Mesodermal cell (in vitro differentiated cells): ENCODE results near the gene RPS15A. TPM values are rescaled to one million over a fixed set of nuclear protein-coding genes. Genes with fewer than 3 reads are reported as not detected.

ENCODE experiments used
- H3K27ac ChIP-seq: 2 replicates; pipeline ENCODE4 v1.7.0; 2013; ENCODE audit warnings: mild to moderate bottlenecking, low read depth, low read length, moderate library complexity; ENCODE audit not compliant: severe bottlenecking
- H3K36me3 ChIP-seq: 2 replicates; pipeline ENCODE4 v1.7.1; 2013; ENCODE audit warnings: mild to moderate bottlenecking, low read length, moderate library complexity; ENCODE audit not compliant: control insufficient read depth, insufficient read depth
- H3K4me1 ChIP-seq: one replicate; pipeline ENCODE4 v1.7.1; 2013; ENCODE audit warnings: mild to moderate bottlenecking, low read length; ENCODE audit not compliant: insufficient read depth, control insufficient read depth, poor library complexity, severe bottlenecking
- H3K4me3 ChIP-seq: 2 replicates; pipeline ENCODE4 v1.7.0; 2013; ENCODE audit warnings: low read length, control low read depth, mild to moderate bottlenecking; ENCODE audit not compliant: insufficient read depth, poor library complexity, severe bottlenecking; ENCODE audit errors: extremely low read depth
- H3K9me3 ChIP-seq: 2 replicates; pipeline ENCODE4 v1.7.1; 2013; ENCODE audit warnings: mild to moderate bottlenecking, low read length, moderate library complexity; ENCODE audit not compliant: control insufficient read depth
- WGBS, 2 experiments: methylation state at CpG; one replicate each; pipeline ENCODE4 v1.1.5; 2013; ENCODE audit warnings: missing lambda C conversion rate in 2 of 2; ENCODE audit not compliant: insufficient coverage in 2 of 2; 5-methylcytosine and 5-hydroxymethylcytosine counted together
- polyA plus RNA-seq, 2 experiments: library from polyadenylated mRNA; stranded (reverse); fragments of 50-300 nt; gene quantifications; one replicate each; pipeline ENCODE4 v1.2.3, GENCODE V29; 2013

Gene RPS15A
- 2,078 TPM for polyA plus RNA-seq (2013, experiment 1 of 2)
- 2,164 TPM for polyA plus RNA-seq (2013, experiment 2 of 2)

DNA sequence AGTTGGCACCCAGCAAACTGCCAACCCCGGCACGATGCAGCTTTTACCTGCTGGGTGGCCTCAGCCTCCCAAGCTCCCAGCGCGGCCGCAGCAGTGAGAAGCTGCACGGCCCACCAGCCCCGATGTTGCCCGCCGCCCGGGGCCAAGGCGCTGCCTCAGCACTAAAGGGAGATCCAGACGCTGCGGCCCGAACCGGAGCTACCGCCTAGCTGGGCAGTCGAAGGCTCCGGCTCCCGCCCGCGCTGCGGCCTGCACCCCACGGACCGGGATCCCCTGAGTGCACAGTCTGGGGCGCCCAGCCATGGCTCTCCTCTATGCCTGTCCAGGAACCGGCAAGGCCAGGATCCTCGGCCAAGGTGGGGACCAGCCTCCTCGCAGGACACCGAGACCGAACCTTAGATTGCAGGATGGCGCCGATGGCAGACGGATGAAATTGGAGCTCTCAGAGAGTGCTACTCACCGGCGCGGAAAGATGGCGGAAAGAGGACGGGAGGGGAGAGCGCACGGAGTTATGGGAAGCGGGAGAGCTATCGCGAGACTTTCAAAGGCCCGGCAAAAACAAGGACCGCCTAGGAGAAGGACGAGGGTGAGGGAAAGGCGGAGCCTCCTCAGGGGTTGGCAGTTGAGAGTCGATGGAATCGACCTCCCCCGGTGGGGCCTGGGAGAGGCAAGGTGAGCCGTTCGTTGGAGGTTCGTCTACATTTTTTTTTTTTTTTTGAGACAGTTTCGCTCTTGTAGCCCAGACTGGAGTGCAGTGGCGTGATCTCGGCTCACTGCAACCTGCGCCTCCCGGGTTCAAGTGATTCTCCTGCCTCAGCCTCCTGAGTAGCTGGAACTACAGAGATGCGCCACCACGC, at the start of gene RPS15A:
RPS15A (minus strand) TSS at position 485 of the 857 bp plus-strand sequence. CDS start 1,221 bp downstream, outside the sequence.
- Histone ChIP-seq H3K4me1 (peaks cover 16% of the 10 kb centered on the region), H3K27ac (peak within 1 kb of the TSS; percentile 92), H3K9me3 (no peaks in the 10 kb centered on the region), H3K4me3 (peak within 1 kb of the TSS; percentile 97), H3K36me3 (peaks cover 90% of the 10 kb centered on the region)
- 4 to 7% methylated on average over 51 to 60 of the region's 60 CpGs for WGBS, 2 experiments

DNA sequence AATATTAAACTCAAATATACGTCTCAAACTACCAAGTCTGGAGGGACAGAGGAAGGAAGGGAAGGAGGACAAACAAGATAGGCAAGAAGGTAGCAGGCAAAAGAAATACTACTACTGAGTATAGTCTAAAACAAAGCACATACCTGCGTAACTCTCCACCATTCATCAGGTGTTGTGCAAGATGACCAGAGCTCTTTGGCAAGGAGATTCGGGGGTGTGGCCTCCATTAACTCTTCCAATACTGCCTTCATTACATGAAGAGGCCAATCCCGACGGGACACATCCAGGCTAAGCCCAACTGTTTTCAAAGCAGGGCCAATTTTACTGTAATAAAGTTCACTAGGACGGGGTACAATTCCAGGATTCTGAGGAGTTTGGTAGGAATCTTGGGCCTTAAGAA, 49.4 kb upstream of the RPS15A start:
- H3K4me3 ChIP-seq, result no peak overlapping the region
- H3K4me1 ChIP-seq, result no peaks in the 10 kb centered on the region
- peaks cover 87% of the 10 kb centered on the region for H3K36me3 ChIP-seq
- H3K9me3 ChIP-seq, result no peaks in the 10 kb centered on the region
- H3K27ac ChIP-seq, result no peak overlapping the region
- WGBS, 2 experiments, result 78 to 93% methylated on average over 2 to 3 of the region's 6 CpGs

GRCh38 chr16:18836702-18837101, 46.6 kb upstream of the RPS15A start:
- Histone ChIP-seq H3K27ac (no peak overlapping the region), H3K4me1 (no peaks in the 10 kb centered on the region), H3K36me3 (peaks cover 92% of the 10 kb centered on the region), H3K4me3 (no peak overlapping the region), H3K9me3 (no peaks in the 10 kb centered on the region)

DNA sequence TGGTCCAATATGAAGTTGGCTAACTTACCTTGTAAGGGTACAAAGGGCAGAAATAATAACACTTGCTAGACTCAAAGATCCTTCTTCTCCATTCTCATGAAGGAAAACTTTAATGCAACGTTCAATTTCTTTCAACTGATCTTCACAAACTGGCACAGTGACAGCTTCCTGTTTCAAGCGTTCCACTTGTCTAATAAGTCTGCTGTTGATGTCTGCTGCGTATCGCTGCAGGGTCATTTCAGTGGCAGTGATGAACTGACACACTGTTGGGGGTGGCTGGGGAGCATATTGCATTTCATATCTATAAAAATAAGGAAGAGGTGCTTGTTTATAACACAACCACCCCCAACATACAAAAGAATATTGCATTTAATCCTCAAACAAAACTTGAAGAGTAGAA, 44.7 kb upstream of the RPS15A start:
- H3K36me3 ChIP-seq, result peaks cover 93% of the 10 kb centered on the region
- no peaks in the 10 kb centered on the region for H3K4me1 ChIP-seq
- no peak overlapping the region for H3K4me3 ChIP-seq
- 100% methylated on average over 1 of the region's 4 CpGs for WGBS, 2 experiments
- H3K27ac ChIP-seq, result no peak overlapping the region
- H3K9me3 ChIP-seq, result no peaks in the 10 kb centered on the region

GRCh38 chr16:18833707-18834505, 43.8 kb upstream of the RPS15A start:
- H3K36me3 ChIP-seq, result peaks cover 95% of the 10 kb centered on the region
- 95 to 100% methylated on average over 4 to 6 of the region's 9 CpGs for WGBS, 2 experiments
- H3K9me3 ChIP-seq, result no peaks in the 10 kb centered on the region
- no peak overlapping the region for H3K27ac ChIP-seq
- H3K4me1 ChIP-seq, result no peaks in the 10 kb centered on the region
- H3K4me3 ChIP-seq, result no peak overlapping the region

DNA sequence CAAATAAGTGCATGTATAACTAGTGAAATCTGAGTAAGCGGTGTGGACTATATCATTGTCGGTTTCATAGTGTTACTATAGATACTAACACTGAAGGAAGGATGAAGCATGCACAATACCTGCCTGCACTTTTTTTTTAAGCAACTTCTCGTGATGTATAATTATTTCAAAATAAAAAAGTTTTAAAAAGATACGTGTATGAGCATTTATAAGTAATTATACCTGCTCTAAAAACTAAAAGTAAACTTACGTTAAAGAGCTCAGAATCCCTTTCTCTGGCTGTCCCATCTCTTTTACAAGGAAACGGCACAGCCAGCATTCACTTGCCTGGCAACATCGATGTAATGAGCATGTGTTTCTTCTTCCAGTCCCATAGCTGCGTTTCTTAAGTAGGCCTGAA, 42.5 kb upstream of the RPS15A start:
- no peak overlapping the region for H3K27ac ChIP-seq
- H3K36me3 ChIP-seq, result peaks cover 94% of the 10 kb centered on the region
- no peak overlapping the region for H3K4me3 ChIP-seq
- 94 to 96% methylated on average over 3 to 4 of the region's 8 CpGs for WGBS, 2 experiments
- no peaks in the 10 kb centered on the region for H3K9me3 ChIP-seq
- H3K4me1 ChIP-seq, result no peaks in the 10 kb centered on the region

DNA sequence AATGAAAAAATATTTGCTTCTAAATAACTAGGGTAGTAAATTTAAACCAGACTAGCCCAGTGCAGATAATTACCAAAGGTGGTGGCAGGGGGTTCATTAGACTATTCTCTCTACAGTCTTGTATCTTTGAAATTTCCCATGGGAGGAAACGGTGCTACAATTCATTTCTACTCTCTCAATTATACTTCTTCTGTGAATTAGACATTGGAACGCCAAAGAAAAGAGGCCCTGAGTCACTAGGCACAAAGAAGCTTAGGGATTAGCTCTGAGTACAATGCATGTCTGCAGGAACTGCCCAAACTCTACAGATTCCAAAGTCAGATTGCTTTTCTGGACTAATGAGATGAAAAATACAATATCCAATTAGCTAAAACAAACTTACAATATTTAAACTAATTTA, 41.9 kb upstream of the RPS15A start:
- peaks cover 90% of the 10 kb centered on the region for H3K36me3 ChIP-seq
- no peaks in the 10 kb centered on the region for H3K4me1 ChIP-seq
- WGBS, 2 experiments, result 100% methylated on average over 1 to 2 of the region's 2 CpGs
- H3K9me3 ChIP-seq, result no peaks in the 10 kb centered on the region
- no peak overlapping the region for H3K4me3 ChIP-seq
- no peak overlapping the region for H3K27ac ChIP-seq

GRCh38 chr16:18829251-18829650, 39.1 kb upstream of the RPS15A start:
- Histone ChIP-seq H3K4me1 (no peaks in the 10 kb centered on the region), H3K9me3 (no peaks in the 10 kb centered on the region), H3K36me3 (peaks cover 66% of the 10 kb centered on the region), H3K27ac (no peak overlapping the region), H3K4me3 (no peak overlapping the region)
- WGBS, 2 experiments, result 96 to 97% methylated on average over 5 to 6 of the region's 6 CpGs

- Histone ChIP-seq H3K27ac (no peak overlapping the region), H3K4me1 (no peaks in the 10 kb centered on the region), H3K9me3 (no peaks in the 10 kb centered on the region), H3K4me3 (no peak overlapping the region), H3K36me3 (peaks cover 55% of the 10 kb centered on the region)
- 90 to 94% methylated on average over 3 to 4 of the region's 4 CpGs for WGBS, 2 experiments
These were observed 37.8 kb upstream of the RPS15A start for GRCh38 chr16:18827890-18828289.

GRCh38 chr16:18816286-18816685, 26.2 kb upstream of the RPS15A start:
- Histone ChIP-seq H3K9me3 (no peaks in the 10 kb centered on the region), H3K27ac (no peak overlapping the region), H3K4me3 (no peak overlapping the region), H3K36me3 (peaks cover 72% of the 10 kb centered on the region), H3K4me1 (no peaks in the 10 kb centered on the region)
- WGBS, 2 experiments, result 88 to 97% methylated on average over 3 of the region's 3 CpGs
